ENCODE data around the gene UNK. TPM values are rescaled to one million over a fixed set of nuclear protein-coding genes. Genes with fewer than 3 reads are reported as not detected.
"Not testable (repeated sequence)": the region's sequence is repeated elsewhere in the genome, so short reads cannot be mapped to it uniquely, and the experiment has no call there.

UNK gene
- total RNA-seq, 6 experiments from 2014 or later, result 5.8 to 29.2 (median 11.1) TPM

DNA sequence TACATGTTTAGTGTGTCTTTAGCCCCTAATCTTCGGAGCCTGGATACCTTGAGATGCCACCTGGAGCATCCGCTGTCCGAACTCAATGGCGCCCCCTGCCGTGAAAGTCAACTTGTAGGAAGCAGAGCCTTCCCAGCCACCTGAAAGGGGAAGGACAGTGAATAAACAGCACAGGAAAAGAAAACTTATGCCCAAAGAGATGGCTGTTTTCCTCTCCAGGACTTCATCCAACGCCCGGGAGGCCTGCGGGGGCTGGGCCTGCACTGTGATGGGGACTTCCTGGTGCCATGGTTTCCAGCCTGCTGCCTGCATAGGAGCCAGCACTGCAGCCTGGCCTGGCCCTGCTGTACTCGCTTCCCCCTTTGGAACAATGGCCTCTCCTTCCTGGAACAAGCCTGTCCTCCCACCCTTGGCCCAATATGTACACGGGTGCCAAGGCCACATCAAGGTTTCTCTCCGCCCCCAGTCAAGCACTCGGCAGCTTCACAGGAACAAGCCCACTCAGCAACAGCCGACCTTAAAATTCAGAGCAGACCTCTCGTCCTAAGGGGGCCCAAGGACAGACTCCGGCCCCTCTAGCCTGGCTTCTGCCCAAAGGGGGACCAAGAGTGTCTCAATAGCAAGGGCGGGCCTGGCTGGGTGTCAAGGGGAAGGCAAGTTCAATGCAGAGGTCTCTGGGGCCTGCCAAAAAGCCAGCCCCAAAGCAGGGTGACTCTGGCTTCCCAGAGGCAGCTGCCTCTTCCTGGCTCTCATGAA lies 64.1 kb downstream of the UNK start:
- WGBS (ENCODE audit: insufficient coverage, low coverage, low lambda C conversion rate, missing lambda C conversion rate), result 28% methylated on average over 6 of the region's 16 CpGs
- H3K4me1 ChIP-seq, result peaks cover 0 to 73% (median 19%) of the 10 kb centered on the region in 4 donors
- H3K36me3 ChIP-seq, result peaks cover 10 to 57% (median 31%) of the 10 kb centered on the region in 4 donors
- intact Hi-C loops (cut with DNase I), result no loop called here
- TF ChIP-seq CTCF (IDR thresholded peaks at IDR 0.05) (peak; percentile 38 to 69 (median 65)), POLR2A (IDR thresholded peaks at IDR 0.05) (no peak)
- H3K4me3 ChIP-seq, result no peak overlapping the region
- H3K27ac ChIP-seq, result peak overlapping the region in 2 of 3 donors; percentile 21 to 31
- no peaks in the 10 kb centered on the region for H3K9me3 ChIP-seq
- ATAC-seq (peak; percentile 21 to 54 (median 36)), DNase-seq (peak; percentile 76 to 80 (median 79))
- H3K27me3 ChIP-seq, result no peaks in the 10 kb centered on the region

- Histone ChIP-seq H3K4me1 (peaks cover 0 to 79% (median 22%) of the 10 kb centered on the region in 4 donors), H3K27ac (peak overlapping the region in 2 of 3 donors; percentile 21 to 31), H3K9me3 (no peaks in the 10 kb centered on the region), H3K36me3 (peaks cover 10 to 57% (median 31%) of the 10 kb centered on the region in 4 donors), H3K4me3 (no peak overlapping the region), H3K27me3 (no peaks in the 10 kb centered on the region)
- intact Hi-C loops (cut with DNase I), result no loop called here
- ATAC-seq, result no peak
- TF ChIP-seq CTCF (IDR thresholded peaks at IDR 0.05) (no peak), POLR2A (IDR thresholded peaks at IDR 0.05) (no peak)
- WGBS (ENCODE audit: insufficient coverage, low coverage, low lambda C conversion rate, missing lambda C conversion rate), result 85% methylated on average over 3 of the region's 11 CpGs
- no peak for DNase-seq
These were observed 64.7 kb downstream of the UNK start for GRCh38 chr17:75849279-75849646.

- intact Hi-C loops (cut with DNase I), result no loop called here
- TF ChIP-seq POLR2A (IDR thresholded peaks at IDR 0.05), result no peak
- no peak for TF ChIP-seq CTCF (IDR thresholded peaks at IDR 0.05)
- peaks cover 0 to 82% (median 22%) of the 10 kb centered on the region in 4 donors for H3K4me1 ChIP-seq
- H3K4me3 ChIP-seq, result no peak overlapping the region
- no peaks in the 10 kb centered on the region for H3K27me3 ChIP-seq
- no peaks in the 10 kb centered on the region for H3K9me3 ChIP-seq
- 74% methylated on average over 7 of the region's 9 CpGs for WGBS (ENCODE audit: insufficient coverage, low coverage, low lambda C conversion rate, missing lambda C conversion rate)
- ATAC-seq (no peak), DNase-seq (peak in 1 of 3 donors; percentile 48)
- peak overlapping the region in 1 of 3 donors; percentile 31 for H3K27ac ChIP-seq
- H3K36me3 ChIP-seq, result peaks cover 10 to 57% (median 31%) of the 10 kb centered on the region in 4 donors
These were observed 65.1 kb downstream of the UNK start for GRCh38 chr17:75849724-75850123.

GRCh38 chr17:75850928-75851692 lies 66.5 kb downstream of the UNK start:
- DNase-seq, result peak; percentile 68 to 88 (median 87)
- H3K36me3 ChIP-seq, result peaks cover 10 to 55% (median 30%) of the 10 kb centered on the region in 4 donors

GRCh38 chr17:75851693-75851991 lies 67.0 kb downstream of the UNK start:
- peak in 1 of 3 donors; percentile 49 for DNase-seq
- H3K27me3 ChIP-seq; H3K4me3 ChIP-seq; intact Hi-C loops (cut with DNase I); ATAC-seq; H3K9me3 ChIP-seq: not testable (repeated sequence)
- WGBS (ENCODE audit: insufficient coverage, low coverage, low lambda C conversion rate, missing lambda C conversion rate), result 85% methylated on average over 6 of the region's 15 CpGs
- Histone ChIP-seq H3K36me3 (peaks cover 10 to 50% (median 27%) of the 10 kb centered on the region in 4 donors), H3K4me1 (peaks cover 0 to 72% (median 21%) of the 10 kb centered on the region in 4 donors), H3K27ac (peak overlapping the region; percentile 61 to 89 (median 85))

More at GRCh38 chr17:75850928-75851692, 66.5 kb downstream of the UNK start:
- H3K27me3 ChIP-seq, result no peaks in the 10 kb centered on the region
- H3K4me3 ChIP-seq, result no peak overlapping the region
- intact Hi-C loops (cut with DNase I), result no loop called here
- WGBS (ENCODE audit: insufficient coverage, low coverage, low lambda C conversion rate, missing lambda C conversion rate), result 52% methylated on average over 8 of the region's 12 CpGs
- H3K9me3 ChIP-seq, result no peaks in the 10 kb centered on the region
- H3K27ac ChIP-seq, result peak overlapping the region; percentile 61 to 89 (median 85)
- peaks cover 0 to 73% (median 19%) of the 10 kb centered on the region in 4 donors for H3K4me1 ChIP-seq
- TF ChIP-seq POLR2A (IDR thresholded peaks at IDR 0.05), result no peak
- no peak for TF ChIP-seq CTCF (IDR thresholded peaks at IDR 0.05)
- ATAC-seq, result peak; percentile 7 to 40 (median 30)

All from right lobe of liver (tissue), 6 donors.